Measurements from ENCODE around the gene BECN2.
"Not testable (repeated sequence)": the region's sequence is repeated elsewhere in the genome, so short reads cannot be mapped to it uniquely, and the experiment has no call there.

The BECN2 gene

DNA sequence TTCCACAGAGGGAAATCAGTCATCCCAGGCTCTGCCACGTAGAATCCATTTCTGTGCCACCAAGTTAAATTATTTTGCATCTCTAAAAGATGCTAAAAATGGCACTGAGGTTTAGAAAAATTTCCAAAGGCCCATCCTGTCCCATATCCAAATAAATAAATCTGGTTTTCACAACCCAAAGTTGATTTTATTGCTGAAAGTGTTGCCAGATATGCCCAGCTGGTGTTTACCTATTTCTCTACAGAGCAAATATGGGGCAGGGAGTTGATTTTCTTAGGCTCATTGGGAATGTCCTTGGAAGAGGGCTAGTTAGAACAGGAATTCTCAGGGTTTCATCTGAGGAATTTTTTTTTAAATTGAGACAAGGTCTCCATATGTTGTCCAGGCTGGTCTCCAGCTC, 22.4 kb downstream of the BECN2 start:
- no peak for DNase-seq

DNA sequence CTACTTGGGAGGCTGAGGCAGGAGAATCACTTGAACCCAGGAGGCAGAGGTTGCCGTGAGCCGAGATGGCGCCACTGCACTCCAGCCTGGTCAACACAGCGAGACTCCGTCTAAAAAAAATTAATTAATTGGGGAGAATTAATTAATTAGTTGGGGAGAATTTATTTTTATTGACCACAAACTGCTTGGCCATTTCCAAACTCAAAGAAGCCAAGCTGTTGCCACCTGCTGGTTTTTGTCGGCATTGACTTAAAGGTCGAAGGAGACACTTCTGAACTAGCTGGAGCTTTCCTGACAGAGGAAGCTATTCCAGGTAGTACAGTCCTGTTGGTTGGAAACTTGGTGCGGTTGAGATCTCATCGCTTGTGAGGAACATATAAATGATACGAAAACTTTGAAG, 28.2 kb downstream of the BECN2 start:
- no peak for DNase-seq

DNA sequence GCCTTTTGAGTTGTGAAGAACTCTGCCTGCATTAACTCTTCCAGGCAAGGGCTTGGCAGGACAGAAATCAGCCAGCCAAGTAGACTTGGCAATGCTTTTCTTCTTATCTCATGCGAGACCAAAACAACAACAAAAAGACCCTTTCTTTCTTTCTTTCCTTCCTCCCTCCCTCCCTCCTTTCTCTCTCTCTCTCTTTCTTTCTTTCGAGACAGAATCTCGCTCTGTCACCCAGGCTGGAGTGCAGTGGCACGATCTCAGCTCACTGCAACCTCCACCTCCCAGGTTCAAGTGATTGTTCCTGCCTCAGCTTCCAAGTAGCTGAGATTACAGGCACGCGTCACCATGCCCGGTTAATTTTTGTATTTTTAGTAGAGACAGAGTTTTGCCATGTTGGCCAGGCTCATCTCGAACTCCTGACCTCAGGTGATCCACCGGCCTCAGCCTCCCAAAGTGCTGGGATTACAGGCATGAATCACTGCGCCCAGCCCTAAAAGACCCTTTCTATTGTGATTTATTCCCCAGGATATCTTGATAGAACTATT, 30.9 kb downstream of the BECN2 start:
- DNase-seq: not testable (repeated sequence)

DNA sequence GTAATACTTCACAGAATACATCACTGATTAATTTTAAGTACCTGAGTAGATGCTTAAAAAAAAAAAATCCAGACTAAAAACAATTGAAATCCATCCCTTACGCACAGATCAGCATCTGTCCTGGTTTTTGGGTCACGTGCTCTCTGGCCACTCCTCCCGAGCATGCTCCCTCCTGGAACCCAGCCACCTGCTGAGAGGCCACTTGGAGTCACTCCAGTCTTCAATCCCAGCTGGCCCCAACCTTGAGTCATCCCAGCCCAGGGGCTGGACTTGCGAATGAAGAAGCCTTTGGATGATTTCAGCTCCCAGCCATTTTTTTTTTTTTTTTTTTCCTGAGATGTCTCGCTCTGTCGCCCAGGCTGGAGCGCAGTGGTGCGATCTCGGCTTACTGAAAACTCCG, 32.5 kb downstream of the BECN2 start:
- DNase-seq: peak; percentile 52

DNA sequence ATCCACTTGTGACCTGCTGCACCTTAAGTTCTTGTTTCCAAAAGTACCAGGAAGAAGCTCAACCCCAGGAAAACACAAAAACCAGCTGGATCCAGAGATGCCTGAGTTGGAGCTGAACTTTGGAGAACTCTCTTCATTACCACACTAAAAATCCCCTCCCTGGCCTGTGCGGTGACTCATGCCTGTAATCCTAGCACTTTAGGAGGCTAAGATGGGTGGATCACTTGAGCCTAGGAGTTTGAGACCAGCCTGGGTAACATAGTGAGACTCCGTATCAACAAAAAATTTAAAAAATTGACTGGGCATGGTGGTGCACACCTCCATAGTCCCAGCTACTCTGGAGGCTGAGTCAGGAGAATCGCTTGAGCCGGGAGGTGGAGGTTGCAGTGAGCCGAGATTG, 35.2 kb downstream of the BECN2 start:
- no peak for DNase-seq

DNA sequence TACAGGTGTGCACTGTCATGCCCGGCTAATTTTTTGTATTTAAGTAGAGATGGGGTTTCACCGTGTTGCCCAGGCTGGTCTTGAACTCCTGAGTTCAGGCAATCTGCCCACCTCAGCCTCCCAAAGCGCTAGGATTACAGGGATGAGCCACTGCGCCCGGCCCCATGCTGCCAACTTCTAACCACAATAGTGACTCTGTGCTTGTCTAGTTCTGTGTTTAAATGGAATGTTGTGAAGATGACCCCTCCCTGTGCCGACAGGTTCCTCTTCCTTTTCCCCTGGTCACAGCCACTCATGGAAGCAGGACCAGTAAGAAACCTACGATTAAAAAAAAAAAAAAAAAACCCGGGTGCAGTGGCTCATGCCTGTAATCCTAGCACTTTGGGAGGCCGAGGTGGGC, 36.6 kb downstream of the BECN2 start:
- no peak for DNase-seq

DNA sequence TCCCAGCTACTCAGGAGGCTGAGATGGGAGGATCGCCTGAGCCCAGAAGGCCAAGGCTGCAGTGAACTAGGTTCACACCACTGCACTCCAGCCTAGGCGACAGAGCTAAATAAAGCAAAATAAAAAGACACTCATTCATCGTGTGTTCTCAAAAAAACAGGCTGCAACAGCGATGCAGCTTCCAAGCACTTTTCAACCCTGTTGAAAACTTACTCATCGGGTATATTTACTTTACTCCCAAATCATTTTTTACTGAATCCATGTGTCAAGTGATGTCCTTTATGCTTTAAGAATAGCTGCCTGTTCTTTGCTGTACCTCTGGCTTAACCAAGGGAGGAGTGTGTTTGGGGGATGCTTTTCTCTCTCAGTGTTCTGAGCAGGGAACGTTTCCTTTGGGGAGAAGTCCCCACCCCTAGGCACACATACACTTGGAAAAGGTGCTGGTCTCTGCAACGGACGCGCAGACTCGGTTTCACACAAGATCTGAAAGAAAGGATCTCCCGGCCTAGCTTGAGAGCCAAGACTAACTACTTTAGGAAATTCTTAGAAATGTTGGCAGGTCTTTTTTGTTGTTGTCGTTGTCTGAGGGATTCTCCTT, 39.9 kb downstream of the BECN2 start:
- DNase-seq: no peak

DNA sequence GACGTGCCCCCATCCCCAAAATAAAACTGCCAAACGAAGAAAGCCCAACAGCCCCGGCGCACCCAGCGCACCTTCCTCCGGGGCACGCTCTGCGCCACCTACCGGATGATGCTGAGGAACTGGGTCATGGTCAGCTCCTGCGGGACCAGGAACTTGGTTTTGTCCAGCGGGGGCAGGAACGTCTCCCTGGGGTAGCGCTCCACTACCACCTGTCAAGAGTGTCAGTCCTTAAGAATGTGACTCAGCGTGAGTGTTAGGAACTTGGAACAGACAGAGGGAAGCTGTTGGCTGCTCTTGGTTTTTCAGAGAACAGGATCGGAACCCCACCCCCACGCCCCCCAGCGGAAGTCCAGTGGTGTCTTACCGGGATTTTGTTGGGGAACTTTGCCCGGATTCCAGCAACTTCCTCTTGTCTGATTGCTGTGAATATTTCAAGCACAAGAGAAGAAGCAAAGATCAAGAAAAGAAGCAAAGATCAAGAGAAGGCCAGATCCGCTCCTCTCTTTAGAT, 40.9 kb downstream of the BECN2 start:
- DNase-seq: no peak

DNA sequence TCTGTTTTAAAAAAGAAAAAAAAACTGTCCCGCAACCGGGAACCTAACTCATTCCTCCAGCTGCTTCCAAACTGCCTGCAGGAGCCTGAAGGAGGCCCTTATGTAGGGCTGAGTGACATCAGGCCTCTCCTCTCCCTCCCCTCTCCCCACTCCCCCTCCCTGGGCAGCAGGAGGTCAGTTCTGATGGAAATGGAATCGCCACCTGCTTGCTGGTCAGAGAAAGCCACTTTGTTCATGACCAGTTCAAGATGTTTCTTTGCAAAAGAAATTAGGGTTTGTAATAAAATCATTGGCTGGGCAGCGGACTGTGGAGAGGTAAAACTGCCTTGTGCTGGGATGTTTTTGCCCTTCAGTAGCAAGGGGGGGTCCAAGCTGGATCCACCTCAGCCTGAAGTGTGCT, 41.5 kb downstream of the BECN2 start, which contains the start of gene MAP1LC3C:
TSS of gene MAP1LC3C (minus strand) at position 73 of the 400 bp plus-strand sequence. CDS start 90 bp downstream, outside the sequence.
- DNase-seq: no peak

DNA sequence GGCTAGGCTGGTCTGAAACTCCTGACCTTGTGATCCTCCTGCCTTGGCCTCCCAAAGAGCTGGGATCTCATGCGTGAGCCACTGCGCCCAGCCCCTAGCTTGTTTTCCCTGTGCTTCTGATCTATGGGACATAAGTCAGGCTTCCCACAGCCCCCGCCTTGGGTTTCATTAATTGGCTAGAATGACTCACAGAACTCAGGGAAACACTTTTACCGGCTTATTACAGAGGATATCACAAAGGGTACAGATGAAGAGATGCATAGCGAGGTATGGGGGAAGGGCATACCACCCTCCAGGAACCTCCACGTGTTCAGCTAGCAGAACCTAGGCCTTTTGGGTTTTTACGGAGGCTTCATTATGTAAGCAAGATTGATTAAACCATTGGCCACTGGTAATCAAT, 42.9 kb downstream of the BECN2 start:
- no peak for DNase-seq

DNA sequence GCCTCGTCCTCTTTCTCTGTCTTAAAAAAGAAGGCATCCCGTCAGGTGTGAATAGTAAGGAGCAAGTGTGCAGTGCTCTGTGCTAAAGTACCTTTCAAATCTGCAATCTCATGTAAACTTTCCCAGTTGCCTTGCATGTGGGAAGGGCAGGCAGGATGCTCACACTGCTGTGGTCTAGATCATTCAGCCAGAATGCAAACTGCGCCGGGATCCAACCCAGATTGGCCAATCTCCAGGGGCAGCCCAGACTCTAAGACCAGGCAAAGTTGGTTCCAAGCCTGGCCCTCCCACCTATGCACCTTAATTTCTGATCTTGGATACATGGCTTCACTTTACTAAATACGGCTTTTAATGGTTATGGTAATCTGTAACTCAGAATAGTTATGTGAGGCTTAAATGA, 44.5 kb downstream of the BECN2 start:
- DNase-seq: no peak

DNA sequence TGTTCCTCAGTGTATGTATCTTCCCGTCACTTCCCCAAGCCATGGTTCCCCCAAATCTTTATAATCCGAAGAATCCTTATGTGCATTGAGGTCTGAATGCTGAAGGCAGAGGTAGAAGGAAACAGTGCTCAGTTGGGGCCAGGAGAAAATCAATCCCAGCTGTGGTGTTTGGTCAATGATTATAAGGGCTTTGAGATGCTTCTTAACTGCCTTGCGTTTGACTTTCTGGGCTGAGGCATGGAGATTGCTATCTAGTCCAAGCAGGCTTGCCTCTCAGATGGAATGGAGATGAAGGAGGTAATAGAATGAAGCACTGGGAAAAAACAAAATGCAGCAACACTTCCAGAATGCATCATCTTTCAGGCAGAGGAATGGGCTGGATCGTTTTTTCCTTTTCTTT, 44.9 kb downstream of the BECN2 start:
- DNase-seq: no peak

DNA sequence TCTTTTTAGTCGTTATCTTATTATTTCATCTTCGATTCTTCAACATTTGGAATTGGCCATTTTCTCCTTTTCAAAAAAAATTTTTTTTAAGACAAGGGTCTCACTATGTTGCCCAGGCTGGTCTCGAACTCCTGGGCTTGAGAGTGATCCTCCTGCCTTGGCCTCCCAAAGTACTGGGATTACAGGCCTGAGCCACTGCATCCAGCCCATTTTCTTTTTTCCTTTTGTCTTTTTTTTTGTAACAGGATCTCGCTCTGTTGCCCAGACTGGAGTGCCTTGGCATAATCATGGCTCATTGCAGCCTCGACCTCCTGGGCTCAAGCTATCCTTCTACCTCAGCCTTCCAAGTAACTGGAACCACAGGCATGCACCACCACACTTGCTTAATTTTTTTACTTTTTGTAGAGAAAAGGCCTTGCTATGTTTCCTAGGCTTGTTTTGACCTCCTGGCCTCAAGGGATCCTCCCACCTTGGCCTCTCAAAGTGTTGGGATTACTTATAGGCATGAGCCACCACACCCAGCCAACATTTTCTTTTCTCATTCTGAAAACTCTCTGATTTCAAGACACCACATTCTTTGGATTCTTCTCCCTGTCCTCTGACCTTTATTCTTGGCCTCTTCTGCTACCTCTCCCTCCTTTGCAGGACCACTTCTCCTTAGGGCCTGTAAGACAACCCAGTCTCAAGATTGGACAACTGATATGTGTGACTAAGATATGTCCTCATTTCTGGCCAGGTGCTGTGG, 47.4 kb downstream of the BECN2 start:
- DNase-seq: no peak

DNA sequence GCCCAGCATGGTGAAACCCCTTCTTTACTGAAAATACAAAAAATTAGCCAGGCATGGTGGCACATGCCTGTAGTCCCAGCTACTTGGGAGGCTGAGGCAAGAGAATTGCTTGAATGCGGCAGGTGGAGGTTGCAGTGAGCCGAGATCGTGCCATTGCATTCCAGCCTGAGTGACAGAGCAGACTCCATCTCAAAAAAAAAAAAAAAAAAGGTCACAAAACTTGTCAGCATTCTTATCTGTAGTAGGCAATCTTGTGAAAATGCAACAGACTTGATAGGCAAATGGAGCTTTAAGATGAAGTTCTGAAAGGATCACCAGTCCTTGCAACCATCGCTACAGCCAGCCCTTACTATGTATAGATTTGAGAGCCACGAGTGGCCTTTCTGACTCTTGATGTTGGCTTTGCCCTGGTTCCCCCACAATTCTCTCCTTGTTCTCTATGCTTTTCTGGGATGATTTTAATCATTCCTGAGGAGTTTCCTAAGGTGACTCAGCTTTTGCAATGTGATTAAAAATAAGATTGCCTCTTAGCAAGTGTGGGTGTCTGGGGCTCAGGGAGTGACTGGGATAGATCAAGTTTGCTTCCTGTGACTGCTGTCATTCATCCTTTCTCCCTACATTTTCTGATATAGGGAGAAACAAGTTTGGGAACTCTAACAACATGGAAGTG, 48.4 kb downstream of the BECN2 start:
- DNase-seq: no peak

DNA sequence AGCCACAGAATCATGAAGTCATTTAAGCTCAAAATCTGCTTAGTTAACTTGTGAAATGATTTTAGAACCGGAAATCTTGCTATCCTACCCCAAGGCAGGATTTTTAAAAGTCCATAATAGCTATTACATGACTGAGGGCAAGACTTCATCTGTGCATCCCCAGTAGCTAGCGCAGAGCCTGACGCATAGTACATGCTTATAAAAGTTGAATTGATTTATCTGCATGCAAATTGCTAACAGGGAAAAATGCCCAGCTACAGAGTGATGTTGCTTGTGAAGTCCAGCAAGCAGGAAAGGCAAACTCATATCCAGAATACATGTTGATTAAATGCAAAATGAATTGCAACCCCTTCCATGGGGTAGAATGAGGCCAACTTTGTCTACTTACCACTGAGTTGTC, 49.4 kb downstream of the BECN2 start:
- DNase-seq: no peak
